ENCODE results near the gene ABCA4.

The ABCA4 gene

GRCh38 chr1:94096797-94097549 is 24.0 kb downstream of the ABCA4 start:
- ChIA-PET POLR2A (no interaction called here), CTCF (interaction anchor here (0.6 to 1.1 kb wide), 3 partner anchors 35 to 112 kb away, joined by 3 read pairs; no protein-coding TSS in a partner anchor)
- H3K4me1 ChIP-seq (ENCODE audit: control insufficient read depth, insufficient read depth, low read length), result peaks cover 4% of the 10 kb centered on the region; the same call in 1 of the 2 replicates
- H3K36me3 ChIP-seq (ENCODE audit: control insufficient read depth in 2 of 2, insufficient read depth in 1 of 2, low read length in 2 of 2), result no peaks in the 10 kb centered on the region
- no peak for TF ChIP-seq ZBTB44 (tag by site-specific recombination; IDR thresholded peaks at IDR 0.05)
- TF ChIP-seq KLF1 (tag by site-specific recombination; IDR thresholded peaks at IDR 0.05), result no peak
- no peak for TF ChIP-seq ZNF529 (tag by site-specific recombination; IDR thresholded peaks at IDR 0.05; ENCODE audit: insufficient replicate concordance)
- no peak for TF ChIP-seq ZNF792 (tag by site-specific recombination; IDR thresholded peaks at IDR 0.05)
- TF ChIP-seq PRDM4 (tag by site-specific recombination; IDR thresholded peaks at IDR 0.05), result peak; percentile 96
- TF ChIP-seq ZNF785 (tag by site-specific recombination; IDR thresholded peaks at IDR 0.05), result no peak
- TF ChIP-seq PRDM10 (tag by site-specific recombination; IDR thresholded peaks at IDR 0.05), result 0 out of 2 replicates have a peak, but pooled peaks have one; percentile 14
- no peak for TF ChIP-seq ZNF549 (tag by site-specific recombination; IDR thresholded peaks at IDR 0.05)
- TF ChIP-seq ZBTB48 (tag by site-specific recombination; IDR thresholded peaks at IDR 0.05), result 0 out of 2 replicates have a peak, but pooled peaks have one; percentile 38
- no peak for TF ChIP-seq ZNF621 (tag by site-specific recombination; IDR thresholded peaks at IDR 0.05)
- TF ChIP-seq ZNF280D (tag by site-specific recombination; IDR thresholded peaks at IDR 0.05), result no peak
- peak; percentile 59; the same call in 1 of the 2 replicates for TF ChIP-seq PRDM6 (tag by site-specific recombination; IDR thresholded peaks at IDR 0.05)
- no peak for TF ChIP-seq MYNN (tag by site-specific recombination; IDR thresholded peaks at IDR 0.05; ENCODE audit: borderline replicate concordance)
- TF ChIP-seq ZBTB20 (tag by site-specific recombination; IDR thresholded peaks at IDR 0.05), result 0 out of 2 replicates have a peak, but pooled peaks have one; percentile 29
- no peak for TF ChIP-seq ZNF544 (tag by site-specific recombination; IDR thresholded peaks at IDR 0.05)
- TF ChIP-seq SP3 (tag by site-specific recombination; IDR thresholded peaks at IDR 0.05), result no peak
- TF ChIP-seq ZNF354C (tag by site-specific recombination; IDR thresholded peaks at IDR 0.05; ENCODE audit: borderline replicate concordance, low read depth), result no peak
- H3K9me3 ChIP-seq (ENCODE audit: control insufficient read depth, insufficient read depth, low read depth, low read length), result no peaks in the 10 kb centered on the region
- H3K27ac ChIP-seq (ENCODE audit: extremely low read depth, low read depth, low read length), result no peak overlapping the region
- H3K4me3 ChIP-seq (ENCODE audit: low read depth, low read length), result no peak overlapping the region

Measured in HEK293 (cell line).